GM20000 (cell line): ENCODE measurements around the gene SPP2.

Source experiments
- DNase-seq: peaks from one replicate; pipeline ENCODE4 v3.0.0; 2012; ENCODE audit warnings: low spot score
- TF ChIP-seq, protein P1 (sequence below): IDR thresholded peaks from 2 replicates; pipeline ENCODE4 v1.5.1; 2012; ENCODE audit warnings: mild to moderate bottlenecking, control low read depth; ENCODE audit errors: extremely low read depth, missing control alignments

Gene SPP2

DNA sequence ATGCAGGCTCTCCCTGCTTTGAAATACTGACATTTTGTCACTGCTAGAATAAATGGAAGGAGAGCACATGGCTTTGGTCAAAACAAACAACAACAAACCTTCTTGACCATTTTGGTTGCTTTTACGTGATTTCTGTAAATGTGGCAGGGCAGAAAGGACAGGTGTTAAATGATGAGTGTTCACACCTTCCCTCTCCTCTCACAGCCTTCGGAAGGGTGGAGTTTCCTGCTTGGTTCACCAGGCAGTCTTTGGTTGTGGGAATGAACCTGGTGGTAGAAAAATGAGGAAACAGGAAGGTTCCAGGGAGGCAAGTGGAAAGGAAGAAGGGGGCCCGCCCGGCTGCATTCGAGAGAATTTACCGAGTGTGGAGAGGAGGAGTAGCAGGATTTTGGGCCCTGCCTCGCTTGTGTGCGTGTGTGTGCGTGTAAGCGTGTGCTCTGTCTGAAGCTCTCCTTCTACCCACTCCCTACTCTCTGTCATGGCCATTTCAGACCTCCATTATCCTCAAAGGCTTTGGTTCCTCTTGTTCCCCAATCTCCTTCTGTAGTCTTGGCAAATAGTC is 23.7 kb upstream of the SPP2 start:
- DNase-seq = no peak
- TF ChIP-seq, protein P1, sequence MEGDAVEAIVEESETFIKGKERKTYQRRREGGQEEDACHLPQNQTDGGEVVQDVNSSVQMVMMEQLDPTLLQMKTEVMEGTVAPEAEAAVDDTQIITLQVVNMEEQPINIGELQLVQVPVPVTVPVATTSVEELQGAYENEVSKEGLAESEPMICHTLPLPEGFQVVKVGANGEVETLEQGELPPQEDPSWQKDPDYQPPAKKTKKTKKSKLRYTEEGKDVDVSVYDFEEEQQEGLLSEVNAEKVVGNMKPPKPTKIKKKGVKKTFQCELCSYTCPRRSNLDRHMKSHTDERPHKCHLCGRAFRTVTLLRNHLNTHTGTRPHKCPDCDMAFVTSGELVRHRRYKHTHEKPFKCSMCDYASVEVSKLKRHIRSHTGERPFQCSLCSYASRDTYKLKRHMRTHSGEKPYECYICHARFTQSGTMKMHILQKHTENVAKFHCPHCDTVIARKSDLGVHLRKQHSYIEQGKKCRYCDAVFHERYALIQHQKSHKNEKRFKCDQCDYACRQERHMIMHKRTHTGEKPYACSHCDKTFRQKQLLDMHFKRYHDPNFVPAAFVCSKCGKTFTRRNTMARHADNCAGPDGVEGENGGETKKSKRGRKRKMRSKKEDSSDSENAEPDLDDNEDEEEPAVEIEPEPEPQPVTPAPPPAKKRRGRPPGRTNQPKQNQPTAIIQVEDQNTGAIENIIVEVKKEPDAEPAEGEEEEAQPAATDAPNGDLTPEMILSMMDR = no peak

DNA sequence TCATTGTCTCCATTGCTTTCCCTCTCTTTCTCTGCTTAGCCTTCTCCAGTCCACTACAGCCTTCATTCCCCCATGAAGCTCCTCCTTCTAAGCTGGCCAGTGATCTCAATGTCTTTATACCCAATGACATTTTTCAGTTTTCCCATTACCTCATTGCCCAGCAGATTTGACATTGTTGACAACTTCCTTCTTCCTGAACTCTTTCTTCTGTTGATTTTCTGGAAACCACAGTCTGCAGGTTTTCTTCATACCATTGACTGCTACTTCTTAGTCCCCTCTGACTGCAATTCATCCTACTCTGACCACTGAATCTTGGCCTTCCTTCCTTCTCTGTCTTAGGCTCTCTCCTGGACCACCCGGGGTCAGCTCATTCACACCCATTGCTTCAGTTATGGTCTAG is 22.9 kb upstream of the SPP2 start:
- TF ChIP-seq, protein P1 = no peak
- no peak for DNase-seq

DNA sequence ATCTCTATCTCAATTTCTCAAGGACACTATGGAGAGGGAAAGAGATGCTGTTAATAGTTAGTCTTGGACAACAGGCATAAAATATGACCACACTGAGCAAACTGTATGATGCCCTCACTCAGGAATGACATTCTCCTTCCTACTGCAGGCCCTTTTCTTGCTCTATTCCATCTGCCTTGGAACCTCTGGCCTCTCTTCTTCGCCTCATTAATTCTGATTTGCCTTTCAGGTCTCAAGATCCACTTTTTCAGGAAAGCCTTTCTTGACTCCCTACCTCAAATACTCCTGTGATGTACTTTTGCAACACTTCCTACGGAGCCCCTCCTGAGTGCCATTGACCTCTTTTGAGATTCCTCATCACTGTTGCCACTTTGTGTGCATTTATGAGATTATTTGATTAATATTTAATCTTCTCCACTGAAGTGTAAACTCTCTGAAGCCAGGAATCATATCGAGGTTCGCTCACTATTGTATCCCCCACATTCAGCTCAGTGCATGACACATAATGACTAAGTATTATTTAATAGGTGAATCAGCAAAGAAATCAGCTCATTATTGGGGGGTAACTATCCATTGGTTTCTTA is 21.3 kb upstream of the SPP2 start:
- no peak for DNase-seq
- TF ChIP-seq, protein P1 = no peak

DNA sequence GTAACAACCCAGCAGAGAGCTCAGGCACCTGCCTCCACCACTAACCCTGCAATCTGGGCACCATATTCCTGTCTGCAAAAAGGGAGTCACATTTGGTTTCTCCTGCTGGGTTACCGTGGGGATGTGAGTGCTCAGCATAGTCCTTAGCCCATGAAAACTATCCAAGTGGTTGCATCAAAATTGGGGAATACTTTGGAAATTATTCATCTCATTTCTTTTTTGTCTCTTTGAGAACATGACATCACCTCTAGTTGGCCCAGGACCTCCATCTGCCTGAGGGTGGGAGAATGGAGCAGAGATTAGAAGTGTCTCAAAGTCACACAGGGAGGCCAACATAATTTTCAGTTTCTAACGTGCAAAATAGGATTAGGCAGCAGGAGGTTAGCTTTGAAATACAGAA is 19.3 kb upstream of the SPP2 start:
- DNase-seq = no peak
- TF ChIP-seq, protein P1 = no peak

DNA sequence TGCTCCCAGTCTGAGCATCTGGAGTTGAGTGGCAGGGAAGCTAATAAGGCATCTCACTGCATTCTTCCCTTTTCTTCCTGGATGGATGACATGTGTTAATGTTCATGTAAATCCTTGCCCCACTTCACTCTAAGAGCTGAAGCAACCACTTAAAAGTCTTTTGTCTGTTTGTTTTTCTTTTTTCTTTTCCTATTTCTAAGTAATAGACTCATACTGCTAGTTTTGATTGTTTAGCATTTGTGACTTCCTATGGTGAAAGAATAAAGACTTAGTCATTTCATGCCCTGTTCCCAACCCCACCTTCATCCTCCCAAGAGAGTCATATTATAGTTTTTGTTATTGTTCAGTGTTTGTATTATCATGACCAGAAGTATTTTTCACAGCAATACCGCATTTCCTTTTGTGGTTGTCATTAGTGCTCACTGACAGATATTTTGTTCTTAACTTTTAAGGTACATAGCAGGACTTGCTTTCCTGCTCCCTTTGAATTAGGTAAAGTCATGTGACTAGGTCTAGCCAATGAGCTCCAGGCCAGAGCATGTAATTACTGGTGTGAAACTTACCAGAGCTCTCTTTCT is 18.1 kb upstream of the SPP2 start:
- TF ChIP-seq, protein P1 = no peak
- DNase-seq = no peak

DNA sequence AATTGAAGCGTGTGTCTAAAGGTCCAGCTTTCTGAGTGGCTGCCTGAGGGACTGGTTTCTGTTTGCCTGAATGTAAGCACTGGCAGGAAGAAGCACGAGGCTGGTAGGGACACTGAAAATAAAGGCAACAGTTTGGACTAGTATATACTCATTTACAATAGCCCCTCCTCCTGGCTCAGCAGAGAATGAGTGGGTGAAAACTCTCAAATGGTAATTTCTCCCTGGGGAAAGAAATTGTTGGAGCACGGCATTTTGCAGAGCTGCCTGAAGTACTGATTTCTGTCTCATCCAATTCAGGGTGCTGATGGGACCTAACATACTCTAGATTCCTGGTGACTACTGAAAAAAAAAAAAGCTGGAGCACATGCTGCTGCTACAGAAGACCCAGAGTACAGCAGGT is 17.3 kb upstream of the SPP2 start:
- DNase-seq = no peak
- TF ChIP-seq, protein P1 = no peak

DNA sequence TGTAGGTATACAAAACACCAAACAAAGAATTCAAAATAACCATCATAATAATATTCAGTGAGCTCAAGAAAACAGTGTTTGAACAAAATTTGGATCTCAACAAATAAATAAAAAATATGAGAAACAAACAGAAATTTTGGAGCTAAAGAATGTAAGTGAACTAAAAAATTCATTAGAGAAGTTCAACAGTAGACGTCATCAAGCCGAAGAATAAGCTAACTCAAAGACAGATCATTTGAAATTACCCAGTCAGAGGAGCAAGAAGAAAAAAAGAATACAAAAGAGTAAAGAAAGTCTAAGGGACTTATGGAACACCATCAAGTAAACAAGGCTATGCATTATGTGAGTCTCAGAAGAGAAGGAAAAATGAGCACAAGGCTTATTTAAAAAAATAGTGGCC is 16.6 kb upstream of the SPP2 start:
- DNase-seq = no peak
- TF ChIP-seq, protein P1 = no peak
